ENCODE data around the gene ITPK1. TPM values are rescaled to one million over a fixed set of nuclear protein-coding genes. Genes with fewer than 3 reads are reported as not detected.

Gene ITPK1
- total RNA-seq, 1 experiment from 2014 or later: 38.5 TPM

DNA sequence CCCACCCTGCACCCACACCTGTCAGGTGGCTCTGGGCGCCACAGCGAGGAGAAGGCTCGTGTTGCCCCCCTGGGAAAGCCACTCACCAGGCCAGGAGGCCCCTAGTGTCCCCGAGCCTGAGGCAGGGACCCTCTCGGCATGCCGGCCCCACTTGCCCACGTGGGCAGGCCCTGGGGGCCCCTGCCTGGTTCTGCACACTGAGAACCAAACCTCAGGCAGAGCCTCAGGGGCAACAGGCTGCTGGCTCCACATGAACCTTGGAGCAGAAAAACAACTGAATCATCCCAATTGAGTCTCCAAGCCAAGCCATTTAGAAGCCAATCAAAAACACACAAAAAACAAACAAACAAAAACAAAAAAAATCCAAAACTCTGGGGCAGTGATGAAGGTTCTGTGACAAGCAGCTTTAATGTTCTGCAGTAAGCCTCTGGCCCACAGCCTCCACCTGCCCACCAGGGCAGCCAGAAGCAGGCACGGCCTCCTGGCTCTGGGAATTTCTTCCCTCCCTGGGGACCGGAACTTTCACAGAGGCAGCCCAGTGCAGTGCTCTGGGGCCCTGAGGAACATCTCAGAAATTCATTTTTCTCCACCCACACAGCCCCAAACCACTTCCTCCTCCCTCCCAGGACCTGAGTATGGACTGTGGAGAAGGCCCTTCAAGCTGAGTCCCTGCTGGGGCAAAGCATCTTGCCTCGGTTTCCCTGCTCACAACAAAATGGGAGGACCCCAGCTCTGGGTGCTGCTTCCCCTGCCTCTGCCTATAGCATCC is 102.6 kb downstream of the ITPK1 start:
- Histone ChIP-seq H3K27me3 (replicated peaks; ENCODE audit: insufficient read depth, low read depth, low read length, poor library complexity) (no peaks in the 10 kb centered on the region), H3K27ac (ENCODE audit: low read depth, low read length, poor library complexity, severe bottlenecking) (no peak overlapping the region), H3K36me3 (ENCODE audit: insufficient read depth, low read length, poor library complexity, severe bottlenecking) (no peaks in the 10 kb centered on the region), H3K4me3 (ENCODE audit: low read depth, low read length, poor library complexity, severe bottlenecking) (no peak overlapping the region), H3K9me3 (ENCODE audit: low read depth, low read length, poor library complexity, severe bottlenecking) (no peaks in the 10 kb centered on the region), H3K4me1 (ENCODE audit: insufficient read depth, low read length, poor library complexity, severe bottlenecking) (no peaks in the 10 kb centered on the region)
- no peak for DNase-seq (ENCODE audit: low spot score)
- intact Hi-C loops (cut with micrococcal nuclease; ENCODE audit: unreplicated experiment): no loop called here
- no TSS peak for BruUV-seq (replicated peaks)
- ChIA-PET POLR2A (ENCODE audit: low non-redundant PET) (no interaction called here), CTCF (no interaction called here)
- TF ChIP-seq, protein P1, sequence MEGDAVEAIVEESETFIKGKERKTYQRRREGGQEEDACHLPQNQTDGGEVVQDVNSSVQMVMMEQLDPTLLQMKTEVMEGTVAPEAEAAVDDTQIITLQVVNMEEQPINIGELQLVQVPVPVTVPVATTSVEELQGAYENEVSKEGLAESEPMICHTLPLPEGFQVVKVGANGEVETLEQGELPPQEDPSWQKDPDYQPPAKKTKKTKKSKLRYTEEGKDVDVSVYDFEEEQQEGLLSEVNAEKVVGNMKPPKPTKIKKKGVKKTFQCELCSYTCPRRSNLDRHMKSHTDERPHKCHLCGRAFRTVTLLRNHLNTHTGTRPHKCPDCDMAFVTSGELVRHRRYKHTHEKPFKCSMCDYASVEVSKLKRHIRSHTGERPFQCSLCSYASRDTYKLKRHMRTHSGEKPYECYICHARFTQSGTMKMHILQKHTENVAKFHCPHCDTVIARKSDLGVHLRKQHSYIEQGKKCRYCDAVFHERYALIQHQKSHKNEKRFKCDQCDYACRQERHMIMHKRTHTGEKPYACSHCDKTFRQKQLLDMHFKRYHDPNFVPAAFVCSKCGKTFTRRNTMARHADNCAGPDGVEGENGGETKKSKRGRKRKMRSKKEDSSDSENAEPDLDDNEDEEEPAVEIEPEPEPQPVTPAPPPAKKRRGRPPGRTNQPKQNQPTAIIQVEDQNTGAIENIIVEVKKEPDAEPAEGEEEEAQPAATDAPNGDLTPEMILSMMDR (conservative IDR thresholded peaks at IDR 0.05; ENCODE audit: low read depth, low read length): no peak
- TF ChIP-seq EZH2 (IDR thresholded peaks at IDR 0.05; ENCODE audit: borderline replicate concordance, low read depth, low read length, poor library complexity, severe bottlenecking): no peak

DNA sequence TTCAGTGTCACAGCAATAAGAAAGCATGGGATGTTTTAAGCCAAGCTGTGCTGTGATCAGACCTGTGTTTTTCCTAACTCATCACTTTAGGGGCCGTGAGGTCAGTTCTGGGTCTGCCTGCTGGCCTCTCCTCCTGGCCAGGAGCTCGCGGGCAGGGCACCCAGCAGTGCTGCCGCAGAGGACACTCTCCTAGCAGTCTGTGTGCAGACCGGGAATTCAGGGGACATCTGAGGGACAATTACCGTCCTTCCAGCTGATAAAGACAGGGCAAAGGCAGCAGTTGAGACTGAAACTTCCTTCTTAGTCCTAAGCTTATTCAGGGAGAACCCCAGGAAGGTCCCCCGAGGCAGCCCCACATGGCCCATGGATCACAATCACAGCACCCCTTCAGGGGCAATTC is 103.2 kb downstream of the ITPK1 start:
- DNase-seq (ENCODE audit: low spot score): no peak
- intact Hi-C loops (cut with micrococcal nuclease; ENCODE audit: unreplicated experiment): no loop called here
- no peaks in the 10 kb centered on the region for H3K27me3 ChIP-seq (replicated peaks; ENCODE audit: insufficient read depth, low read depth, low read length, poor library complexity)
- no peak overlapping the region for H3K27ac ChIP-seq (ENCODE audit: low read depth, low read length, poor library complexity, severe bottlenecking)
- TF ChIP-seq, protein P1 (conservative IDR thresholded peaks at IDR 0.05; ENCODE audit: low read depth, low read length): no peak
- TF ChIP-seq EZH2 (IDR thresholded peaks at IDR 0.05; ENCODE audit: borderline replicate concordance, low read depth, low read length, poor library complexity, severe bottlenecking): no peak
- no peaks in the 10 kb centered on the region for H3K9me3 ChIP-seq (ENCODE audit: low read depth, low read length, poor library complexity, severe bottlenecking)
- no peaks in the 10 kb centered on the region for H3K4me1 ChIP-seq (ENCODE audit: insufficient read depth, low read length, poor library complexity, severe bottlenecking)
- POLR2A ChIA-PET (ENCODE audit: low non-redundant PET): no interaction called here
- no peaks in the 10 kb centered on the region for H3K36me3 ChIP-seq (ENCODE audit: insufficient read depth, low read length, poor library complexity, severe bottlenecking)
- no TSS peak for BruUV-seq (replicated peaks)
- CTCF ChIA-PET: no interaction called here
- H3K4me3 ChIP-seq (ENCODE audit: low read depth, low read length, poor library complexity, severe bottlenecking): no peak overlapping the region

DNA sequence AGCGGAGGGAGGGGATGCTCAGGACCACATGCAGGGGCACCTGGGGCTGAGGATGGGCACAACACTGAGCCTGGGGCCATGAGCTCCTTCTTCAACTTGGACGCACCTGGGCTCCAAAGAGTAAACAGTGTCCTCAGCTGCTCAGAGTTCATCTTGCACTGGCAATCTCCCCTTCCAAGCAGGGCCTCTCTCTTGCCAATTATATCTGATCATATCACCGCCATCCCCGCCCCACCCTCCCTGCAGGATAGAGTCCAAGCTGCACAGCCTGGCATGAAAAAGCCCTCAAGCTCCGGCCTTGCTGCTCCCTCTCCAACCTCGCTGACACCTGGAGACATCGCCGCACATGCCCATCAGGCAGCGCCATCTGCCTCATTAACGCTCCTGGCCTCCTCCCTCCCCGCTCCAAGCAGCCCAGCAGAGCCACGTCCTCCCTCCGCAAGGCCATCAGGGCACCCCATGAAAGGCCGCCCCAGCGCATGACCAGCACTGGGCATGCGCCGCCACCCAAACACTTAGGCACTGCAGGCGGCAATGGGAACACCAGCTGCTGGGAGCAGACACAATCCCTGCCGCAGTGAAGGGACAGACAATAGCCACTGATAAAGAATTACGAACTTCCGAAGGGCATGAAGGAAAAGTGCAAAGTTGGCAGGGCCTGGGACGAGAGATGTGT is 103.9 kb downstream of the ITPK1 start:
- no peaks in the 10 kb centered on the region for H3K27me3 ChIP-seq (replicated peaks; ENCODE audit: insufficient read depth, low read depth, low read length, poor library complexity)
- no peaks in the 10 kb centered on the region for H3K36me3 ChIP-seq (ENCODE audit: insufficient read depth, low read length, poor library complexity, severe bottlenecking)
- ChIA-PET POLR2A (ENCODE audit: low non-redundant PET) (no interaction called here), CTCF (interaction anchor here (0.6 kb wide), 1 partner anchor 529 kb away, joined by 5 read pairs; no protein-coding TSS in a partner anchor)
- no peak for TF ChIP-seq EZH2 (IDR thresholded peaks at IDR 0.05; ENCODE audit: borderline replicate concordance, low read depth, low read length, poor library complexity, severe bottlenecking)
- TF ChIP-seq, protein P1 (conservative IDR thresholded peaks at IDR 0.05; ENCODE audit: low read depth, low read length): no peak
- H3K4me3 ChIP-seq (ENCODE audit: low read depth, low read length, poor library complexity, severe bottlenecking): no peak overlapping the region
- no peak for DNase-seq (ENCODE audit: low spot score)
- no TSS peak for BruUV-seq (replicated peaks)
- no peaks in the 10 kb centered on the region for H3K9me3 ChIP-seq (ENCODE audit: low read depth, low read length, poor library complexity, severe bottlenecking)
- intact Hi-C loops (cut with micrococcal nuclease; ENCODE audit: unreplicated experiment): no loop called here
- no peak overlapping the region for H3K27ac ChIP-seq (ENCODE audit: low read depth, low read length, poor library complexity, severe bottlenecking)
- peaks cover 2% of the 10 kb centered on the region for H3K4me1 ChIP-seq (ENCODE audit: insufficient read depth, low read length, poor library complexity, severe bottlenecking)

All from A673 (cell line).